ENCODE results near the gene GRM7.

Gene GRM7

GRCh38 chr3:7385635-7386034 lies 524.7 kb downstream of the GRM7 start:
- TF ChIP-seq CTCF (IDR thresholded peaks at IDR 0.05; ENCODE audit: control insufficient read depth, extremely low read depth, insufficient read depth) = no peak
- no peak overlapping the region for H3K4me3 ChIP-seq (ENCODE audit: low read depth, low read length)
- DNase-seq (ENCODE audit: low read depth) = no peak

- no peak overlapping the region for H3K4me3 ChIP-seq (ENCODE audit: low read depth, low read length)
- DNase-seq (ENCODE audit: low read depth) = no peak
- TF ChIP-seq CTCF (IDR thresholded peaks at IDR 0.05; ENCODE audit: control insufficient read depth, extremely low read depth, insufficient read depth) = no peak
Observed at GRCh38 chr3:7388026-7388425, 527.1 kb downstream of the GRM7 start.

GRCh38 chr3:7392206-7392605 lies 531.3 kb downstream of the GRM7 start:
- TF ChIP-seq CTCF (IDR thresholded peaks at IDR 0.05; ENCODE audit: control insufficient read depth, extremely low read depth, insufficient read depth) = no peak

GRCh38 chr3:7393944-7394605 lies 533.2 kb downstream of the GRM7 start:
- TF ChIP-seq CTCF (IDR thresholded peaks at IDR 0.05; ENCODE audit: control insufficient read depth, extremely low read depth, insufficient read depth) = no peak
- no peak for DNase-seq (ENCODE audit: low read depth)
- no peak overlapping the region for H3K4me3 ChIP-seq (ENCODE audit: low read depth, low read length)

More at GRCh38 chr3:7392206-7392605, 531.3 kb downstream of the GRM7 start:
- DNase-seq (ENCODE audit: low read depth) = no peak
- H3K4me3 ChIP-seq (ENCODE audit: low read depth, low read length) = no peak overlapping the region

GRCh38 chr3:7396534-7396933 lies 535.6 kb downstream of the GRM7 start:
- H3K4me3 ChIP-seq (ENCODE audit: low read depth, low read length) = no peak overlapping the region
- no peak for DNase-seq (ENCODE audit: low read depth)
- no peak for TF ChIP-seq CTCF (IDR thresholded peaks at IDR 0.05; ENCODE audit: control insufficient read depth, extremely low read depth, insufficient read depth)

- DNase-seq (ENCODE audit: low read depth) = no peak
- no peak for TF ChIP-seq CTCF (IDR thresholded peaks at IDR 0.05; ENCODE audit: control insufficient read depth, extremely low read depth, insufficient read depth)
- no peak overlapping the region for H3K4me3 ChIP-seq (ENCODE audit: low read depth, low read length)
Observed at GRCh38 chr3:7397097-7397496, 536.2 kb downstream of the GRM7 start.

- TF ChIP-seq CTCF (IDR thresholded peaks at IDR 0.05; ENCODE audit: control insufficient read depth, extremely low read depth, insufficient read depth) = no peak
- no peak for DNase-seq (ENCODE audit: low read depth)
- H3K4me3 ChIP-seq (ENCODE audit: low read depth, low read length) = no peak overlapping the region
Observed at GRCh38 chr3:7400360-7400759, 539.4 kb downstream of the GRM7 start.
